Measurements from ENCODE around the gene RHCE.
"Not testable (repeated sequence)": the region's sequence is repeated elsewhere in the genome, so short reads cannot be mapped to it uniquely, and the experiment has no call there.

The RHCE gene

GRCh38 chr1:25432749-25433388 is 12.2 kb upstream of the RHCE start:
- no peak for DNase-seq

- no peak for DNase-seq
Observed at GRCh38 chr1:25431955-25432719, 11.5 kb upstream of the RHCE start.

- DNase-seq, result peak; percentile 73
Observed at GRCh38 chr1:25430967-25431881, 10.6 kb upstream of the RHCE start.

GRCh38 chr1:25430073-25430966 is 9.7 kb upstream of the RHCE start, which contains the start of gene MACO1:
MACO1 (plus strand) TSS chr1:25430897; CDS start chr1:25431099, 202 bp downstream.
- peak; percentile 96 for DNase-seq

- no peak for DNase-seq
Observed at GRCh38 chr1:25428475-25429166, 8.0 kb upstream of the RHCE start.

- no peak for DNase-seq
Observed at GRCh38 chr1:25427696-25428095, 7.1 kb upstream of the RHCE start.

GRCh38 chr1:25425098-25426085 is 4.8 kb upstream of the RHCE start:
- no peak for DNase-seq

GRCh38 chr1:25423206-25423605 is 2.6 kb upstream of the RHCE start:
- not testable (repeated sequence) for DNase-seq

- DNase-seq, result not testable (repeated sequence)
Observed at GRCh38 chr1:25419339-25419738, 1.3 kb downstream of the RHCE start.

- DNase-seq, result not testable (repeated sequence)
Observed at GRCh38 chr1:25417280-25417679, 3.3 kb downstream of the RHCE start.

GRCh38 chr1:25414578-25414977 is 6.0 kb downstream of the RHCE start:
- not testable (repeated sequence) for DNase-seq

- not testable (repeated sequence) for DNase-seq
Observed at GRCh38 chr1:25414157-25414556, 6.5 kb downstream of the RHCE start.

- DNase-seq, result not testable (repeated sequence)
Observed at GRCh38 chr1:25412872-25413623, 7.6 kb downstream of the RHCE start.

- DNase-seq, result not testable (repeated sequence)
Observed at GRCh38 chr1:25409641-25410427, 10.8 kb downstream of the RHCE start.

- not testable (repeated sequence) for DNase-seq
Observed at GRCh38 chr1:25405731-25406305, 14.8 kb downstream of the RHCE start.

GRCh38 chr1:25402947-25403803 is 17.4 kb downstream of the RHCE start:
- DNase-seq, result not testable (repeated sequence)

- DNase-seq, result not testable (repeated sequence)
Observed at GRCh38 chr1:25398079-25398478, 22.5 kb downstream of the RHCE start.

Measured in activated CD8-positive, alpha-beta memory T cell treated with anti-CD3 and anti-CD28 coated beads, Interleukin-2, amount 50 U/mL, for 4 hours (primary cell).